Keratinocyte (primary cell): ENCODE data around the gene THBS2. TPM values are rescaled to one million over a fixed set of nuclear protein-coding genes. Genes with fewer than 3 reads are reported as not detected.

ENCODE experiments used
- DNase-seq: peaks from one replicate; pipeline ENCODE4 v3.0.0-alpha.2; 2011; ENCODE audit warnings: low read depth, missing footprints, low spot score
- FAIRE-seq: peaks from 2 replicates; lab custom pipeline; 2011; peaks lifted over from hg19 to GRCh38; lab: Jason Lieb, UNC
- H2AFZ ChIP-seq: 2 replicates; pipeline ENCODE4 v1.6.0; 2012; ENCODE audit warnings: low read length, control low read depth, inconsistent platforms; ENCODE audit not compliant: control insufficient read depth
- H3K27ac ChIP-seq: 2 replicates; pipeline ENCODE4 v1.5.1; 2011; ENCODE audit warnings: low read length; ENCODE audit not compliant: control insufficient read depth, insufficient read depth
- H3K27me3 ChIP-seq: 3 replicates; pipeline ENCODE4 v1.6.0; 2011; ENCODE audit warnings: low read length; ENCODE audit not compliant: control insufficient read depth, insufficient read depth; ENCODE audit errors: extremely low read depth
- H3K36me3 ChIP-seq, 2 experiments: 2 replicates in 1 of 2; 3 replicates in 1 of 2; pipeline ENCODE4 v1.5.1; 2011; ENCODE audit warnings: low read length in 2 of 2, mild to moderate bottlenecking in 1 of 2; ENCODE audit not compliant: control insufficient read depth in 2 of 2, insufficient read depth in 2 of 2; ENCODE audit errors: extremely low read depth in 1 of 2
- H3K4me1 ChIP-seq: 3 replicates; pipeline ENCODE4 v1.5.1; 2011; ENCODE audit warnings: low read length; ENCODE audit not compliant: control insufficient read depth, insufficient read depth; ENCODE audit errors: extremely low read depth
- H3K4me2 ChIP-seq: 3 replicates; pipeline ENCODE4 v1.6.0; 2011; ENCODE audit warnings: low read depth, low read length; ENCODE audit not compliant: control insufficient read depth, insufficient read depth; ENCODE audit errors: extremely low read depth
- H3K4me3 ChIP-seq, 3 experiments: fragments of 200-600 bp in 1 of 3; sonication (generic) in 1 of 3; 2 replicates in 2 of 3; 3 replicates in 1 of 3; pipeline ENCODE4 v1.5.1; 2011 to 2016; ENCODE audit warnings: low read length in 3 of 3, mild to moderate bottlenecking in 3 of 3, control low read depth in 2 of 3, inconsistent platforms in 1 of 3, low read depth in 1 of 3, mixed read lengths in 1 of 3, mixed run types in 1 of 3, moderate library complexity in 1 of 3; ENCODE audit not compliant: control insufficient read depth in 2 of 3, insufficient read depth in 2 of 3; ENCODE audit errors: extremely low read depth in 1 of 3
- H3K79me2 ChIP-seq: 2 replicates; pipeline ENCODE4 v1.6.0; 2012; ENCODE audit warnings: low read length; ENCODE audit not compliant: control insufficient read depth, insufficient read depth
- H3K9ac ChIP-seq: 3 replicates; pipeline ENCODE4 v1.6.0; 2011; ENCODE audit warnings: low read length; ENCODE audit not compliant: control insufficient read depth, insufficient read depth; ENCODE audit errors: extremely low read depth
- H3K9me1 ChIP-seq: 3 replicates; pipeline ENCODE4 v1.6.0; 2011; ENCODE audit warnings: low read length; ENCODE audit not compliant: control insufficient read depth, insufficient read depth; ENCODE audit errors: extremely low read depth
- H3K9me3 ChIP-seq: 2 replicates; pipeline ENCODE4 v1.5.1; 2012; ENCODE audit warnings: low read depth, low read length; ENCODE audit not compliant: control insufficient read depth
- H4K20me1 ChIP-seq: 3 replicates; pipeline ENCODE4 v1.6.0; 2011; ENCODE audit warnings: low read length; ENCODE audit not compliant: control insufficient read depth, insufficient read depth; ENCODE audit errors: extremely low read depth
- EZH2 ChIP-seq: IDR thresholded peaks from one replicate; pipeline ENCODE4 v1.6.1; 2012; ENCODE audit warnings: inconsistent platforms, mild to moderate bottlenecking, low read length, moderate library complexity
- dilution Hi-C: fragments of 300-500 bp; cut with MboI; formaldehyde crosslinking; loops from one replicate; pipeline ENCODE4 v1.7.0; 2020; ENCODE audit warnings: low sequenced_read_pairs; ENCODE audit not compliant: extremely low pct_ligation_motif_present
- polyA plus RNA-seq, 5 experiments: library from polyadenylated mRNA; depleted of rRNA in 3 of 5; stranded (reverse) in 3 of 5; stranded (forward) in 1 of 5; unstranded in 1 of 5; fragments of >200 nt; gene quantifications; 1 replicate in 1 of 5; 2 replicates in 3 of 5; 3 replicates in 1 of 5; pipeline versions ENCODE4 v1.2.1 to v1.2.3, GENCODE V29; 2011 to 2012; ENCODE audit warnings: missing spikeins in 2 of 5, low read depth in 1 of 5, low replicate concordance in 1 of 5
- TF ChIP-seq, protein P1 (sequence below), 3 experiments: IDR thresholded peaks in 1 of 3; conservative IDR thresholded peaks in 1 of 3; optimal IDR thresholded peaks in 1 of 3; 2 replicates in 2 of 3; 3 replicates in 1 of 3; pipeline versions ENCODE3 to v1.5.1; 2011; ENCODE audit warnings: low read length in 3 of 3, mild to moderate bottlenecking in 3 of 3, moderate library complexity in 2 of 3, control low read depth in 1 of 3, inconsistent platforms in 1 of 3; ENCODE audit not compliant: insufficient read depth in 2 of 3; ENCODE audit errors: extremely low read depth in 1 of 3

Gene THBS2
- polyA plus RNA-seq, 1 donor (not counting 4 experiments of a cell fraction or from before 2014, with no cell fraction given) = 533 TPM

DNA sequence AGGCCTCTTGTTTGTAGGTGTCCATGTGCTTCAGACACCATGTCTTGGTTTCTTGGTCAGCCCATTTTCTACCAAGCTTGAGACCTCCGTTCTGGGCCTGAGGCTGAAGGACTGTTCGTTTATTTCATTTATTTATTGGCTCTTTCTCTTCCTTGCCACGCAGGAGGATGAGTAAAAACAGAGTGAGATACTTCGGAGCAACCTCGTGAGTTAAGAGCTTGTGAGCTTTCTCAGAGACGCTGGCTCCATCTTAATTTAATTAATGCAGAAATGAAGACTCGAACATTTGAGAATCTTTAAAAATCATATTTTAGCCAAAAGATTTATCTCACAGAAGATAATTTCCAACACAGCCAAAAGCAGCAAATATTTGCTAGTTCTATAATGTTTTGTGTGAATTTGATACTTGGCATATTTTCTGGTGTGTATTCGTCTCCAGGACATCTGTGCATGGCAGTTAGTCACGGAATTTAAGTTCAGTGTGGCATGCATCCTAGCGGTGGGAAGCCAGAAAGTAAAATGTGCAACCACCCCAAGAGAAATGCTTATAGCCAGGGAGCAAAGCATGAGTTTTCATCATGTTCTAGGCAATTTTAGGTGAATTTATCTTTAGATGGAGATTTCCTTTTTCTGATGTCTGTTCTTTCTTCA is 76.0 kb downstream of the THBS2 start:
- no peak overlapping the region for H3K27ac ChIP-seq
- no peak overlapping the region for H3K9ac ChIP-seq
- FAIRE-seq = no peak
- no peaks in the 10 kb centered on the region for H3K79me2 ChIP-seq
- H3K36me3 ChIP-seq = no peaks in the 10 kb centered on the region
- dilution Hi-C loops = no loop called here
- no peaks in the 10 kb centered on the region for H3K9me1 ChIP-seq
- peaks cover 18% of the 10 kb centered on the region for H3K4me1 ChIP-seq
- H3K4me2 ChIP-seq = no peak overlapping the region
- H4K20me1 ChIP-seq = no peaks in the 10 kb centered on the region
- H3K4me3 ChIP-seq = no peak overlapping the region
- DNase-seq = no peak
- no peaks in the 10 kb centered on the region for H3K9me3 ChIP-seq
- TF ChIP-seq EZH2 = no peak
- TF ChIP-seq, protein P1, sequence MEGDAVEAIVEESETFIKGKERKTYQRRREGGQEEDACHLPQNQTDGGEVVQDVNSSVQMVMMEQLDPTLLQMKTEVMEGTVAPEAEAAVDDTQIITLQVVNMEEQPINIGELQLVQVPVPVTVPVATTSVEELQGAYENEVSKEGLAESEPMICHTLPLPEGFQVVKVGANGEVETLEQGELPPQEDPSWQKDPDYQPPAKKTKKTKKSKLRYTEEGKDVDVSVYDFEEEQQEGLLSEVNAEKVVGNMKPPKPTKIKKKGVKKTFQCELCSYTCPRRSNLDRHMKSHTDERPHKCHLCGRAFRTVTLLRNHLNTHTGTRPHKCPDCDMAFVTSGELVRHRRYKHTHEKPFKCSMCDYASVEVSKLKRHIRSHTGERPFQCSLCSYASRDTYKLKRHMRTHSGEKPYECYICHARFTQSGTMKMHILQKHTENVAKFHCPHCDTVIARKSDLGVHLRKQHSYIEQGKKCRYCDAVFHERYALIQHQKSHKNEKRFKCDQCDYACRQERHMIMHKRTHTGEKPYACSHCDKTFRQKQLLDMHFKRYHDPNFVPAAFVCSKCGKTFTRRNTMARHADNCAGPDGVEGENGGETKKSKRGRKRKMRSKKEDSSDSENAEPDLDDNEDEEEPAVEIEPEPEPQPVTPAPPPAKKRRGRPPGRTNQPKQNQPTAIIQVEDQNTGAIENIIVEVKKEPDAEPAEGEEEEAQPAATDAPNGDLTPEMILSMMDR (optimal IDR thresholded peaks at IDR 0.05 in 1 of 3, IDR thresholded peaks at IDR 0.05 in 1 of 3, conservative IDR thresholded peaks at IDR 0.05 in 1 of 3; ENCODE audit: extremely low read depth in 1 of 3, insufficient read depth in 2 of 3, low read length in 3 of 3) = no peak
- H2AFZ ChIP-seq = no peak overlapping the region
- H3K27me3 ChIP-seq = no peaks in the 10 kb centered on the region

DNA sequence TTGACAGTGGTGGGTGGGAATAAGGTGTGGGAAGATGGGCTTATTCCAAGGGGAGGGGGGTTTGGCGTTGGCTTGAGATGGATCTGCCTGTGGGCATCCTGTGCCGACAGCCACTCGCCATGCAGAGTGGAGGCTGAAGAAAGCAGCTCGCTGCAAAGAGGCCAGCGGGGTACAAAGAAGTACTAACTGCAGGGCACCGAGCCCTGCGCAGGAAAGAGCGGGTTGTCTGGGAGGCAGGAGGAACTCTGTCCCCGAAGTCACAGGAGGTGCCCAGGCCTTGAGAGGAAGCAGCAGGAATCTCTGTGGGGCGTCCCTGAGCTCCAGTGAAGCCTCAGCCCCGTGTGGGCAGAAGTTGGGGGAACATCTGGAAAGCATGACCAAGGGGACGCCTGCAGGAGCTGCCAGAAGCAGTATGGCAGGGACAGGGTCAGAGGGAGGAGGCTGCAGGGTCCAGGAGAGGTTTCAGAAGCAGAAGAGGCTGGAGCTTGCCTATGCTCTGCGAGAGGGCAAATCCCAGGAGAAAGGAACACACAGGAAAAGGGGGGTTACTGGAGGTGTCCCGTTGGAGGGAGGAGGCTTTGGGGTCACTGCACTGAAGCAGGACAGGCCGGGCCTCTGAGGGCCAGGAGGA is 77.2 kb downstream of the THBS2 start:
- Histone ChIP-seq H3K36me3 (no peaks in the 10 kb centered on the region), H3K79me2 (no peaks in the 10 kb centered on the region), H3K4me3 (no peak overlapping the region), H3K27ac (no peak overlapping the region), H3K27me3 (no peaks in the 10 kb centered on the region), H3K9ac (no peak overlapping the region), H3K4me2 (no peak overlapping the region), H3K9me3 (no peaks in the 10 kb centered on the region), H4K20me1 (no peaks in the 10 kb centered on the region), H3K4me1 (peaks cover 26% of the 10 kb centered on the region), H3K9me1 (no peaks in the 10 kb centered on the region), H2AFZ (no peak overlapping the region)
- no peak for DNase-seq
- dilution Hi-C loops = no loop called here
- no peak for FAIRE-seq
- TF ChIP-seq, protein P1 (optimal IDR thresholded peaks at IDR 0.05 in 1 of 3, IDR thresholded peaks at IDR 0.05 in 1 of 3, conservative IDR thresholded peaks at IDR 0.05 in 1 of 3; ENCODE audit: extremely low read depth in 1 of 3, insufficient read depth in 2 of 3, low read length in 3 of 3) = no peak
- TF ChIP-seq EZH2 = no peak
